Esophagus squamous epithelium (tissue), 5 donors: ENCODE data around the gene INHBC. TPM values are rescaled to one million over a fixed set of nuclear protein-coding genes. Genes with fewer than 3 reads are reported as not detected.

Experiments
- DNase-seq: peaks from one replicate; lab custom pipeline; 2025; lab: John Stamatoyannopoulos, UW
- H3K27ac ChIP-seq, 4 donors: fragments of 200-600 bp; sonication (generic); one replicate each; pipeline ENCODE4 v1.5.1; 2016 to 2019; ENCODE audit warnings: mild to moderate bottlenecking in 1 of 4
- H3K27me3 ChIP-seq, 4 donors: fragments of 200-600 bp; sonication (generic); 1 replicate in 3 of 4; 2 replicates in 1 of 4; pipeline versions ENCODE4 v1.5.1 to v1.6.0; 2017 to 2021; ENCODE audit warnings: antibody characterized with exemption in 1 of 4
- H3K36me3 ChIP-seq, 3 donors: fragments of 200-600 bp; sonication (generic); one replicate each; pipeline ENCODE4 v1.5.1; 2016 to 2019
- H3K4me1 ChIP-seq, 3 donors: fragments of 200-600 bp; sonication (generic); one replicate each; pipeline ENCODE4 v1.5.1; 2017 to 2019
- H3K4me3 ChIP-seq, 4 donors: fragments of 200-600 bp; sonication (generic); 1 replicate in 3 of 4; 2 replicates in 1 of 4; pipeline ENCODE4 v1.5.1; 2016 to 2019; ENCODE audit warnings: mild to moderate bottlenecking in 2 of 4, moderate library complexity in 1 of 4
- H3K9me3 ChIP-seq, 3 donors: fragments of 200-600 bp; sonication (generic); one replicate each; pipeline ENCODE4 v1.5.1; 2016 to 2019
- CTCF ChIP-seq, 6 experiments: fragments of 450-650 bp in 4 of 6; fragments of 200-600 bp in 2 of 6; sonication (generic) in 2 of 6; IDR thresholded peaks; one replicate each; pipeline ENCODE4 v1.5.1; 2016 to 2019; ENCODE audit warnings: antibody characterized with exemption in 6 of 6, mild to moderate bottlenecking in 4 of 6, moderate library complexity in 4 of 6
- POLR2A ChIP-seq, 4 donors: fragments of 450-650 bp; IDR thresholded peaks; one replicate each; pipeline ENCODE4 v1.6.1; 2017; ENCODE audit warnings: antibody characterized with exemption in 4 of 4, mild to moderate bottlenecking in 4 of 4, moderate library complexity in 3 of 4
- WGBS, 2 donors: methylation state at CpG; one replicate each; pipeline ENCODE4 v1.1.5; 2018; 5-methylcytosine and 5-hydroxymethylcytosine counted together
- intact Hi-C: fragments of 100-400 bp; cut with DNase I; formaldehyde crosslinking; loops from one replicate; pipeline ENCODE4 v1.15.0; 2022
- total RNA-seq, 4 donors: library from RNA; depleted of rRNA; stranded (reverse); fragments of >200 nt; gene quantifications; one replicate each; pipeline ENCODE4 v1.1.0, GENCODE V29; 2016
- donor health status: DM: yes; HTN: yes; CAD: no.

Gene INHBC
- total RNA-seq, 4 donors from 2014 or later, result not detected

- Histone ChIP-seq H3K4me1 (peaks cover 0 to 21% (median 0%) of the 10 kb centered on the region in 3 donors), H3K9me3 (no peaks in the 10 kb centered on the region), H3K27ac (no peak overlapping the region), H3K4me3 (no peak overlapping the region), H3K36me3 (no peaks in the 10 kb centered on the region), H3K27me3 (peaks cover 0 to 28% (median 0%) of the 10 kb centered on the region in 4 donors)
- intact Hi-C loops, result no loop called here
- 60 to 64% methylated on average over 5 of the region's 5 CpGs for WGBS, 2 donors
- TF ChIP-seq CTCF (IDR thresholded peaks at IDR 0.05) (no peak), POLR2A (IDR thresholded peaks at IDR 0.05) (no peak)
- DNase-seq, result no peak
These were observed 48.9 kb downstream of the INHBC start for GRCh38 chr12:57483466-57483865.

GRCh38 chr12:57485695-57486094 is 51.1 kb downstream of the INHBC start:
- Histone ChIP-seq H3K4me1 (peaks cover 5 to 23% (median 10%) of the 10 kb centered on the region in 3 donors), H3K27me3 (peaks cover 0 to 14% (median 0%) of the 10 kb centered on the region in 4 donors), H3K4me3 (no peak overlapping the region), H3K27ac (no peak overlapping the region), H3K9me3 (no peaks in the 10 kb centered on the region), H3K36me3 (peaks cover 5 to 16% (median 6%) of the 10 kb centered on the region in 3 donors)
- intact Hi-C loops, result no loop called here
- TF ChIP-seq CTCF (IDR thresholded peaks at IDR 0.05) (no peak), POLR2A (IDR thresholded peaks at IDR 0.05) (no peak)
- no peak for DNase-seq

GRCh38 chr12:57487055-57487596 is 52.5 kb downstream of the INHBC start:
- no peak for TF ChIP-seq POLR2A (IDR thresholded peaks at IDR 0.05)
- TF ChIP-seq CTCF (IDR thresholded peaks at IDR 0.05), result no peak
- Histone ChIP-seq H3K4me3 (peak overlapping the region in 3 of 4 donors; percentile 68 to 99 (median 88)), H3K4me1 (peaks cover 5 to 22% (median 10%) of the 10 kb centered on the region in 3 donors), H3K36me3 (peaks cover 6 to 30% (median 11%) of the 10 kb centered on the region in 3 donors), H3K27me3 (peaks cover 0 to 11% (median 0%) of the 10 kb centered on the region in 4 donors), H3K27ac (peak overlapping the region; percentile 24 to 93 (median 55)), H3K9me3 (no peaks in the 10 kb centered on the region)
- intact Hi-C loops, result no loop called here
- 88 to 93% methylated on average over 17 to 23 of the region's 27 CpGs for WGBS, 2 donors
- DNase-seq, result no peak

GRCh38 chr12:57487597-57488401 is 53.2 kb downstream of the INHBC start, which contains the start of gene MARS1:
MARS1 (plus strand) TSS chr12:57488068; CDS start chr12:57488091, 23 bp downstream.
- peak within 1 kb of the TSS; percentile 68 to 99 (median 86) for H3K4me3 ChIP-seq
- peaks cover 5 to 22% (median 10%) of the 10 kb centered on the region in 3 donors for H3K4me1 ChIP-seq
- peaks cover 6 to 37% (median 11%) of the 10 kb centered on the region in 3 donors for H3K36me3 ChIP-seq
- H3K27me3 ChIP-seq, result peaks cover 0 to 4% (median 0%) of the 10 kb centered on the region in 4 donors
- peak; percentile 74 for DNase-seq
- peak in 2 of 4 donors; percentile 56 to 64 for TF ChIP-seq POLR2A (IDR thresholded peaks at IDR 0.05)
- peak in 3 of 6 experiments; percentile 14 to 48 (median 18) for TF ChIP-seq CTCF (IDR thresholded peaks at IDR 0.05)
- peak within 1 kb of the TSS; percentile 78 to 93 (median 90) for H3K27ac ChIP-seq
- intact Hi-C loops, result no loop called here
- no peaks in the 10 kb centered on the region for H3K9me3 ChIP-seq
- WGBS, 2 donors, result 1 to 2% methylated on average over 28 to 40 of the region's 47 CpGs
